MM.1S (cell line): ENCODE data around the gene ATAD3C.

Source experiments
- CTCF ChIP-seq: fragments of 300-600 bp; sonication (generic); IDR thresholded peaks from 2 replicates; pipeline ENCODE4 v1.5.1; 2016; ENCODE audit warnings: antibody characterized with exemption, low read length, mixed read lengths
- EZH2 ChIP-seq: fragments of 300-600 bp; sonication (generic); optimal IDR thresholded peaks from 2 replicates; pipeline ENCODE3; 2017; ENCODE audit warnings: low read depth, mild to moderate bottlenecking, antibody characterized with exemption, low read length, mixed read lengths
- EZH2phosphoT487 ChIP-seq: fragments of 300-600 bp; sonication (generic); IDR thresholded peaks from 2 replicates; pipeline ENCODE4 v1.6.1; 2018; ENCODE audit warnings: antibody characterized with exemption, low read length

GRCh38 chr1:1424707-1425106 lies 24.8 kb upstream of the ATAD3C start:
- TF ChIP-seq CTCF (no peak), EZH2 (no peak), EZH2phosphoT487 (no peak)
